ENCODE results near the gene PCLO. TPM values are rescaled to one million over a fixed set of nuclear protein-coding genes. Genes with fewer than 3 reads are reported as not detected.

Gene PCLO
- total RNA-seq, 1 donor: 0.36 TPM

DNA sequence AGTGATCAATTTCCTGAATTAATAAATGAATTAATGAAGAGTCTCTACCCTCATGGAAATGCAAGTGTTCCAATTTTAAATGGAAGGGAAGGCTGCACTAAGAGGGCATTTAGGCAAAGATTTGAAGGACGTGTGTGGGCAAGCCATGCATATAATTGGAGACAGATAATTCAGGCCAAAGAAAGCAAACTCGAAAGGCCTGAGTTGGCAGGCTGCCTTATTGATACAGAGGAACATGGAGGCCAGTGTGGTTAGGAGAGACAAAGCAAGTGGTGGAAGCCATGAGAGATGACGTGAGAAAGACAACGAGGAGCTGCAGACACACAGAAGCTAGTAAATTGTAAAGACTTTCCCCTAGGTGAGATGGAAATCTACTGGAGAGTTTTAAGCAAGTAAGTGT is 15.4 kb upstream of the PCLO start:
- Histone ChIP-seq H4K20me1 (ENCODE audit: insufficient read depth, low read length) (no peaks in the 10 kb centered on the region), H3K79me2 (ENCODE audit: insufficient read depth, low read length) (no peaks in the 10 kb centered on the region), H3K4me1 (ENCODE audit: insufficient read depth, low read length) (no peaks in the 10 kb centered on the region), H3K27me3 (ENCODE audit: insufficient read depth, low read length) (no peaks in the 10 kb centered on the region), H3K9me3 (ENCODE audit: low read depth, low read length) (peaks cover 3% of the 10 kb centered on the region), H3K4me3 (ENCODE audit: insufficient read depth, low read length) (no peak overlapping the region), H2AFZ (ENCODE audit: low read length) (no peak overlapping the region), H3K27ac (ENCODE audit: low read depth, low read length) (no peak overlapping the region), H3K36me3 (ENCODE audit: insufficient read depth, low read length) (no peaks in the 10 kb centered on the region), H3K4me2 (ENCODE audit: insufficient read depth, low read length) (no peak overlapping the region)
- TF ChIP-seq, protein P1, sequence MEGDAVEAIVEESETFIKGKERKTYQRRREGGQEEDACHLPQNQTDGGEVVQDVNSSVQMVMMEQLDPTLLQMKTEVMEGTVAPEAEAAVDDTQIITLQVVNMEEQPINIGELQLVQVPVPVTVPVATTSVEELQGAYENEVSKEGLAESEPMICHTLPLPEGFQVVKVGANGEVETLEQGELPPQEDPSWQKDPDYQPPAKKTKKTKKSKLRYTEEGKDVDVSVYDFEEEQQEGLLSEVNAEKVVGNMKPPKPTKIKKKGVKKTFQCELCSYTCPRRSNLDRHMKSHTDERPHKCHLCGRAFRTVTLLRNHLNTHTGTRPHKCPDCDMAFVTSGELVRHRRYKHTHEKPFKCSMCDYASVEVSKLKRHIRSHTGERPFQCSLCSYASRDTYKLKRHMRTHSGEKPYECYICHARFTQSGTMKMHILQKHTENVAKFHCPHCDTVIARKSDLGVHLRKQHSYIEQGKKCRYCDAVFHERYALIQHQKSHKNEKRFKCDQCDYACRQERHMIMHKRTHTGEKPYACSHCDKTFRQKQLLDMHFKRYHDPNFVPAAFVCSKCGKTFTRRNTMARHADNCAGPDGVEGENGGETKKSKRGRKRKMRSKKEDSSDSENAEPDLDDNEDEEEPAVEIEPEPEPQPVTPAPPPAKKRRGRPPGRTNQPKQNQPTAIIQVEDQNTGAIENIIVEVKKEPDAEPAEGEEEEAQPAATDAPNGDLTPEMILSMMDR (IDR thresholded peaks at IDR 0.05; ENCODE audit: extremely low read depth, low read depth, low read length): no peak
- no peak for DNase-seq (ENCODE audit: insufficient read length, low spot score, missing footprints)

GRCh38 chr7:83173664-83174063 is 11.0 kb upstream of the PCLO start:
- TF ChIP-seq, protein P1 (IDR thresholded peaks at IDR 0.05; ENCODE audit: extremely low read depth, low read depth, low read length): no peak
- no peaks in the 10 kb centered on the region for H3K36me3 ChIP-seq (ENCODE audit: insufficient read depth, low read length)
- no peak overlapping the region for H3K27ac ChIP-seq (ENCODE audit: low read depth, low read length)
- no peaks in the 10 kb centered on the region for H3K4me1 ChIP-seq (ENCODE audit: insufficient read depth, low read length)
- no peaks in the 10 kb centered on the region for H3K27me3 ChIP-seq (ENCODE audit: insufficient read depth, low read length)
- no peak overlapping the region for H2AFZ ChIP-seq (ENCODE audit: low read length)
- no peaks in the 10 kb centered on the region for H3K9me3 ChIP-seq (ENCODE audit: low read depth, low read length)
- H3K4me2 ChIP-seq (ENCODE audit: insufficient read depth, low read length): no peak overlapping the region
- H4K20me1 ChIP-seq (ENCODE audit: insufficient read depth, low read length): no peaks in the 10 kb centered on the region
- H3K79me2 ChIP-seq (ENCODE audit: insufficient read depth, low read length): no peaks in the 10 kb centered on the region
- H3K4me3 ChIP-seq (ENCODE audit: insufficient read depth, low read length): no peak overlapping the region
- DNase-seq (ENCODE audit: insufficient read length, low spot score, missing footprints): no peak

DNA sequence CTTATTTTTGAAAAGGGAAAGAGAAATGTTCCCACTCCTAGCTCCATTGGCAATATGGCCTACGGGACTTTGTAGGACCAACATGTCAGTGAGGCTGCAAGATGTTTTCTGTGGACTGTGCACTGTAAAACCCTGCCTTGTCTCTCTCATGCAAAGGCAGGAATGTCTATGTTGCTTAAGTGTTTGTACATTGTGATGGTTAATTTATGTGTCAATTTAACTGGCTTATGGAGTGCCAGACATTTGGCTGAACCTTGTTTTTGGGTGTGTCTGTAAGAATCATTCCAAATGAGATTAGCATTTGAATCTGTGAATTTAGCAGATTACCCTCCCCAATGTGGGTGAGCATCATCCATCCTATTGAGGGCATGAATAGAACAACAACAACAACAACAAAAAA is 4.1 kb upstream of the PCLO start:
- H3K36me3 ChIP-seq (ENCODE audit: insufficient read depth, low read length): no peaks in the 10 kb centered on the region
- H4K20me1 ChIP-seq (ENCODE audit: insufficient read depth, low read length): no peaks in the 10 kb centered on the region
- H3K4me1 ChIP-seq (ENCODE audit: insufficient read depth, low read length): no peaks in the 10 kb centered on the region
- H3K79me2 ChIP-seq (ENCODE audit: insufficient read depth, low read length): no peaks in the 10 kb centered on the region
- H3K9me3 ChIP-seq (ENCODE audit: low read depth, low read length): no peaks in the 10 kb centered on the region
- no peak overlapping the region for H2AFZ ChIP-seq (ENCODE audit: low read length)
- peaks cover 4% of the 10 kb centered on the region for H3K27me3 ChIP-seq (ENCODE audit: insufficient read depth, low read length)
- no peak for DNase-seq (ENCODE audit: insufficient read length, low spot score, missing footprints)
- no peak overlapping the region for H3K27ac ChIP-seq (ENCODE audit: low read depth, low read length)
- TF ChIP-seq, protein P1 (IDR thresholded peaks at IDR 0.05; ENCODE audit: extremely low read depth, low read depth, low read length): no peak
- no peak overlapping the region for H3K4me3 ChIP-seq (ENCODE audit: insufficient read depth, low read length)
- no peak overlapping the region for H3K4me2 ChIP-seq (ENCODE audit: insufficient read depth, low read length)

DNA sequence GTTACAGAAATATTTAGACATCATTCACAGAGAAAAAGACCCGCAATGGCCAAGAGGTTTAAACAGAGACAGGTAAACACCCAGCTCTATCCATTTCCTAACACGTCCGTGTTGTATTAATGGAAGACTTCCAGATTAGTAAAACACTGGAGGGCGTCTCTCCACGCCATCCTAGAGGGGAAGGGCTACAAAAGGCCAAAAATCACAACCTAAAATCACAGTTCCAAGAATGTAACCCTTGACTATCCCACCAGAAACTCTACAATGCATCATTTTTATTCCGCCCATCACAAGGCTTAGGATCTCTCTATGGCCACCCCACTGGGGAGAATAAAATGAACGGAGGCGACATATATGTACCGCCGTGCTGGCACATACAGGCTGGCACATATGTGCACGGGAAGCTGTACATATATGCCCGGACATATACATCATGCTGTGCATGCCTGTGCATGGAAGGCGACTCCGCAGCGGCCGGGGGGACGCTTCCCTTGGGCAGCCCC is 734 bp downstream of the PCLO start:
- TF ChIP-seq, protein P1 (IDR thresholded peaks at IDR 0.05; ENCODE audit: extremely low read depth, low read depth, low read length): no peak

More for the DNA sequence above, 734 bp downstream of the PCLO start:
- Histone ChIP-seq H3K9me3 (ENCODE audit: low read depth, low read length) (no peaks in the 10 kb centered on the region), H2AFZ (ENCODE audit: low read length) (peak overlapping the region; percentile 47), H3K27me3 (ENCODE audit: insufficient read depth, low read length) (peaks cover 5% of the 10 kb centered on the region), H3K4me3 (ENCODE audit: insufficient read depth, low read length) (peak overlapping the region; percentile 36), H3K4me1 (ENCODE audit: insufficient read depth, low read length) (no peaks in the 10 kb centered on the region), H3K36me3 (ENCODE audit: insufficient read depth, low read length) (no peaks in the 10 kb centered on the region), H3K27ac (ENCODE audit: low read depth, low read length) (no peak overlapping the region), H3K79me2 (ENCODE audit: insufficient read depth, low read length) (no peaks in the 10 kb centered on the region), H4K20me1 (ENCODE audit: insufficient read depth, low read length) (no peaks in the 10 kb centered on the region), H3K4me2 (ENCODE audit: insufficient read depth, low read length) (peak overlapping the region; percentile 60)
- DNase-seq (ENCODE audit: insufficient read length, low spot score, missing footprints): peak; percentile 32

Data from osteoblast (primary cell).